HG03159 (cell line): ENCODE results near the gene COL4A1.

ENCODE experiments used
- ATAC-seq: cut with Tn5 transposase; IDR thresholded peaks from one replicate; pipeline ENCODE4 v1.9.1; 2021; ENCODE audit warnings: mild to moderate bottlenecking, moderate library complexity; ENCODE audit not compliant: unreplicated experiment

Gene COL4A1

GRCh38 chr13:110294622-110295021 lies 12.3 kb downstream of the COL4A1 start:
- no peak for ATAC-seq

- no peak for ATAC-seq
Measured at GRCh38 chr13:110294146-110294545, 12.8 kb downstream of the COL4A1 start.

- ATAC-seq = no peak
Measured at GRCh38 chr13:110293649-110294048, 13.3 kb downstream of the COL4A1 start.

- no peak for ATAC-seq
Measured at GRCh38 chr13:110293037-110293436, 13.9 kb downstream of the COL4A1 start.

- no peak for ATAC-seq
Measured at GRCh38 chr13:110291286-110291685, 15.7 kb downstream of the COL4A1 start.

- no peak for ATAC-seq
Measured at GRCh38 chr13:110290826-110291225, 16.1 kb downstream of the COL4A1 start.

- no peak for ATAC-seq
Measured at GRCh38 chr13:110290153-110290552, 16.8 kb downstream of the COL4A1 start.

GRCh38 chr13:110289661-110290060 lies 17.3 kb downstream of the COL4A1 start:
- no peak for ATAC-seq

- no peak for ATAC-seq
Measured at GRCh38 chr13:110289174-110289573, 17.8 kb downstream of the COL4A1 start.

GRCh38 chr13:110286833-110287819 lies 19.8 kb downstream of the COL4A1 start:
- no peak for ATAC-seq

- ATAC-seq = no peak
Measured at GRCh38 chr13:110285991-110286832, 20.7 kb downstream of the COL4A1 start.

GRCh38 chr13:110284779-110285484 lies 22.0 kb downstream of the COL4A1 start:
- no peak for ATAC-seq

- ATAC-seq = no peak
Measured at GRCh38 chr13:110283736-110284517, 23.0 kb downstream of the COL4A1 start.

GRCh38 chr13:110282316-110282841 lies 24.6 kb downstream of the COL4A1 start:
- ATAC-seq = no peak

GRCh38 chr13:110281736-110282135 lies 25.2 kb downstream of the COL4A1 start:
- ATAC-seq = no peak

- no peak for ATAC-seq
Measured at GRCh38 chr13:110280985-110281688, 25.8 kb downstream of the COL4A1 start.

GRCh38 chr13:110280231-110280813 lies 26.6 kb downstream of the COL4A1 start:
- ATAC-seq = no peak

- ATAC-seq = no peak
Measured at GRCh38 chr13:110279684-110280083, 27.3 kb downstream of the COL4A1 start.

GRCh38 chr13:110278859-110279258 lies 28.1 kb downstream of the COL4A1 start:
- no peak for ATAC-seq
